ENCODE results near the gene GAL3ST2.

The GAL3ST2 gene

DNA sequence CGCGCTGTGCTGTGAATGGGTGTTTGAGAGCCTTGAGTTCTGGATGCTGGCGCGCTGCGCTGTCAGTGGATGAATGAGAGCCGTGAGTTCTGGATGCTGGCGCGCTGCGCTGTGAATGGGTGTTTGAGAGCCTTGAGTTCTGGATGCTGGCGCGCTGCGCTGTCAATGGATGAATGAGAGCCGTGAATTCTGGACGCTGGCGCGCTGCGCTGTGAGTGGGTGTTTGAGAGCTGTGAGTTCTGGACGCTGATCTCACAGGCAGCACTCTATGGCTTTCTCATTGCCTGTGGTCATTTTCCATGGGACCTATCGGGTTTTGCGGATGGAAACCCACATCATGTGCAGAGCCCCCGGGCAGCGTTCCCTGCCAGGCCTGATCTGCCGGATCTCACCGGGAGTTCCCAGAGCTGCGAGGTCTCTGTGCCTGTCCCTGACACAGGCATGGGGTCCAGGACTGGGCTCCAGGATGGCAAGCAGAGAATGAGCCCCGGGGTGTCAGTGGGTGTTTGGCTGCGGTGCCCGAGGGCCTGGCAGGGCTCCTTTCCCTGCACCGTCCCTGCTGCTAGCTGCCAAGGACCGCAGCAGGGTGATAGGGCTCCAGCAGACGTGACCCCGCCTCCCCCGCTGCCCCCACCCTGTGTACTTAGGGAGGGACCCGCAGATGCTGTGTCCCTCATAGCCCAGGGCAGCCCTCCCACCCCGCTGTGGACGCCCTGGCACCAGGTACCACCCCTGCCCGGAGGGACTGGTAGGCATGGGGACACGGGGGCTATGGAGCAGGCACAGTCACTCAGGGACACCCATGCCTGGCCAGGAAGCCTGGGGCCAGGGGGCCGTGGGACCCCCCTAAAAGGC, 72.4 kb downstream of the GAL3ST2 start:
- no peak for ATAC-seq
- TF ChIP-seq SNAI2 (CRISPR knock-in tag; IDR thresholded peaks at IDR 0.05): no peak
- TF ChIP-seq ZNF70 (CRISPR knock-in tag; IDR thresholded peaks at IDR 0.05): no peak
- TF ChIP-seq ZNF8 (CRISPR knock-in tag; IDR thresholded peaks at IDR 0.05): no peak
- no peak for TF ChIP-seq RARB (CRISPR knock-in tag; IDR thresholded peaks at IDR 0.05)
- no peak for TF ChIP-seq TSHZ2 (CRISPR knock-in tag; IDR thresholded peaks at IDR 0.05)
- TF ChIP-seq CSRNP3 (CRISPR knock-in tag; IDR thresholded peaks at IDR 0.05): no peak
- TF ChIP-seq TOX (CRISPR knock-in tag; IDR thresholded peaks at IDR 0.05; ENCODE audit: borderline replicate concordance): no peak
- TF ChIP-seq POU6F1 (CRISPR knock-in tag; IDR thresholded peaks at IDR 0.05; ENCODE audit: borderline replicate concordance, low read depth): no peak
- no peak for TF ChIP-seq ZNF565 (CRISPR knock-in tag; conservative IDR thresholded peaks at IDR 0.05; ENCODE audit: low read depth)

- TF ChIP-seq ZFP30 (CRISPR knock-in tag; IDR thresholded peaks at IDR 0.05) (no peak), ISL1 (CRISPR knock-in tag; IDR thresholded peaks at IDR 0.05) (no peak), SNAI2 (CRISPR knock-in tag; IDR thresholded peaks at IDR 0.05) (no peak)
- no peak for ATAC-seq
Measured at GRCh38 chr2:241849616-241850543, 73.3 kb downstream of the GAL3ST2 start.

DNA sequence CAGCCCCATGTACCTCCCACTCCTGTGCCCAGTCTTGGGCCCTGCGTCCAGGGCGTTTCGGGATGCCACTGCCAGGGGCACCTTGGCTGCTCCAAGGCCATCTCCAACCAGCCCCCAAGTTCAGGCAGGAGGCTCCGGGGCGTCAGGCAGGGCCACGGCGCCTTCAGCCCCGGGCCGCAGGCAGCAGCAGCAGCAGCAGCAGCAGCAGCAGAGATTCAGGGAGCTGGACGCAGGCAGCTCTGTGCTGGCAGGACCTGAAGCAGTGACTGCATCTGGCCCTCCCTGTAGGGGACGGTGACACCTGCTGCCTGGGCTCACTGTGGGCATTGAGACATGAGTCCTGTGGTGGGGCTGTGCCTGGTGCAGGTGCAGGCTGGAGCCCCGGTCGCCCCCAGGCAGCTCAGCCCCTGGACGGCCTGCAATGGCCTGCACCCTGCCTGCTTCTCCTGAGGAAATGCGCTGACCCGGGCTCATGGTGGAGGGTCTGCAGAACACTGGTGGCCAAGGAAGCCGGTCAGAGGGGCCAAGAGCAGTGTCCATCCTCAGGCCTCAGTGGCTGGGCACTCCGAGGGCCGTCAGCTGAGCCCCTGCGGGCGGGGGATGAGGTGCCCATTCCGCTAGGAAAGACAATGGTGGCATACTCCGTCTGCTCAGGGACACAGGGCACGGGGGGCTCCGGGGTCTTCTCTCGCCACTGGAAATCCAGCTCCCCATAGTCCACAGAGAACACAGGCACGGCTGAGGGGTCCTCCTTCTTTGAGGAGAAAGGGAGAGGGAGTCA, 74.1 kb downstream of the GAL3ST2 start:
- ATAC-seq: no peak
- no peak for TF ChIP-seq GLIS3 (CRISPR knock-in tag; IDR thresholded peaks at IDR 0.05)
- TF ChIP-seq, protein P1, sequence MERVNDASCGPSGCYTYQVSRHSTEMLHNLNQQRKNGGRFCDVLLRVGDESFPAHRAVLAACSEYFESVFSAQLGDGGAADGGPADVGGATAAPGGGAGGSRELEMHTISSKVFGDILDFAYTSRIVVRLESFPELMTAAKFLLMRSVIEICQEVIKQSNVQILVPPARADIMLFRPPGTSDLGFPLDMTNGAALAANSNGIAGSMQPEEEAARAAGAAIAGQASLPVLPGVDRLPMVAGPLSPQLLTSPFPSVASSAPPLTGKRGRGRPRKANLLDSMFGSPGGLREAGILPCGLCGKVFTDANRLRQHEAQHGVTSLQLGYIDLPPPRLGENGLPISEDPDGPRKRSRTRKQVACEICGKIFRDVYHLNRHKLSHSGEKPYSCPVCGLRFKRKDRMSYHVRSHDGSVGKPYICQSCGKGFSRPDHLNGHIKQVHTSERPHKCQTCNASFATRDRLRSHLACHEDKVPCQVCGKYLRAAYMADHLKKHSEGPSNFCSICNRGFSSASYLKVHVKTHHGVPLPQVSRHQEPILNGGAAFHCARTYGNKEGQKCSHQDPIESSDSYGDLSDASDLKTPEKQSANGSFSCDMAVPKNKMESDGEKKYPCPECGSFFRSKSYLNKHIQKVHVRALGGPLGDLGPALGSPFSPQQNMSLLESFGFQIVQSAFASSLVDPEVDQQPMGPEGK (CRISPR knock-in tag; IDR thresholded peaks at IDR 0.05; ENCODE audit: borderline replicate concordance): no peak
- TF ChIP-seq ZFP30 (CRISPR knock-in tag; IDR thresholded peaks at IDR 0.05): no peak
- no peak for TF ChIP-seq ZC3H10 (CRISPR knock-in tag; IDR thresholded peaks at IDR 0.05)
- no peak for TF ChIP-seq ZNF565 (CRISPR knock-in tag; conservative IDR thresholded peaks at IDR 0.05; ENCODE audit: low read depth)
- no peak for TF ChIP-seq TOX (CRISPR knock-in tag; IDR thresholded peaks at IDR 0.05; ENCODE audit: borderline replicate concordance)
- TF ChIP-seq TSHZ2 (CRISPR knock-in tag; IDR thresholded peaks at IDR 0.05): no peak
- no peak for TF ChIP-seq ZFP3 (CRISPR knock-in tag; IDR thresholded peaks at IDR 0.05)
- TF ChIP-seq RARB (CRISPR knock-in tag; IDR thresholded peaks at IDR 0.05): no peak
- TF ChIP-seq ISL1 (CRISPR knock-in tag; IDR thresholded peaks at IDR 0.05): no peak
- no peak for TF ChIP-seq CREB5 (CRISPR knock-in tag; IDR thresholded peaks at IDR 0.05; ENCODE audit: low read depth)
- TF ChIP-seq POU6F1 (CRISPR knock-in tag; IDR thresholded peaks at IDR 0.05; ENCODE audit: borderline replicate concordance, low read depth): no peak
- TF ChIP-seq ARNTL (CRISPR knock-in tag; IDR thresholded peaks at IDR 0.05; ENCODE audit: borderline replicate concordance, low read depth): no peak
- no peak for TF ChIP-seq SNAI2 (CRISPR knock-in tag; IDR thresholded peaks at IDR 0.05)
- TF ChIP-seq ZNF8 (CRISPR knock-in tag; IDR thresholded peaks at IDR 0.05): no peak

Measured in SK-N-SH treated with all-trans-retinoic acid at 6 μM for 48 hours (cell line).